ENCODE measurements around the gene ZNF286A.
"Not testable (repeated sequence)": the region's sequence is repeated elsewhere in the genome, so short reads cannot be mapped to it uniquely, and the experiment has no call there.

ZNF286A gene

GRCh38 chr17:15768865-15769533 is 69.4 kb downstream of the ZNF286A start:
- H3K9ac ChIP-seq (ENCODE audit: low read depth in 1 of 2, low read length in 2 of 2); H3K4me3 ChIP-seq (ENCODE audit: low read length in 2 of 2); H3K9me3 ChIP-seq (ENCODE audit: control insufficient read depth in 2 of 2, low read length in 2 of 2); H3K4me1 ChIP-seq (ENCODE audit: control insufficient read depth in 2 of 2, insufficient read depth in 2 of 2, low read length in 2 of 2); H3K36me3 ChIP-seq (ENCODE audit: control insufficient read depth in 2 of 2, insufficient read depth in 2 of 2, low read length in 2 of 2); H3K27ac ChIP-seq (ENCODE audit: low read depth in 2 of 2, low read length in 2 of 2); H3K27me3 ChIP-seq (ENCODE audit: control insufficient read depth in 2 of 2, insufficient read depth in 2 of 2, low read length in 2 of 2): not testable (repeated sequence)

Data from mucosa of rectum (tissue), 2 donors.